ENCODE data around the gene IGSF23. TPM values are rescaled to one million over a fixed set of nuclear protein-coding genes. Genes with fewer than 3 reads are reported as not detected.

IGSF23 gene
- total and polyA plus RNA-seq, 2 experiments from 2014 or later: not detected

DNA sequence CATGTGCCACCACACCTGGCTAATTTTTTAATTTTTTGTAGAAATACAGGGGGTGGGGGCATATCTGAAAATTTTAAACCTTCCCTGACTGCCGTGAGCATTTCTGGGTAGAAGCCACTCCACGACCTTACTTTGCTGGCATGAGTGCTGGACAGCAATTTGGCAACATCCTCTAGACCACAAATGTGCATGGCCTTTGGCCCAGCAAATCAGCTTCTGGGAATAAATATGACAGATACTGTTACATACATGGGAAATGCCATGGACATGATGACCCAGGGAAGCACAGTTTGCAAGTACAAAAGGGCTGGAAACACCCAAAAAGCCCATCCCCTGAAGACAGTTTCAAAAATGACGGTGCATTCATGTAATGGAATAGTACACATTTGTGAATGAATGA is 27.2 kb downstream of the IGSF23 start:
- no peak overlapping the region for H2AFZ ChIP-seq
- no peaks in the 10 kb centered on the region for H3K36me3 Mint-ChIP-seq (ENCODE audit: low read depth)
- H3F3A ChIP-seq (replicated peaks; ENCODE audit: low read depth): no peaks in the 10 kb centered on the region; the same call in 1 of the 2 replicates
- TF ChIP-seq, protein P1, sequence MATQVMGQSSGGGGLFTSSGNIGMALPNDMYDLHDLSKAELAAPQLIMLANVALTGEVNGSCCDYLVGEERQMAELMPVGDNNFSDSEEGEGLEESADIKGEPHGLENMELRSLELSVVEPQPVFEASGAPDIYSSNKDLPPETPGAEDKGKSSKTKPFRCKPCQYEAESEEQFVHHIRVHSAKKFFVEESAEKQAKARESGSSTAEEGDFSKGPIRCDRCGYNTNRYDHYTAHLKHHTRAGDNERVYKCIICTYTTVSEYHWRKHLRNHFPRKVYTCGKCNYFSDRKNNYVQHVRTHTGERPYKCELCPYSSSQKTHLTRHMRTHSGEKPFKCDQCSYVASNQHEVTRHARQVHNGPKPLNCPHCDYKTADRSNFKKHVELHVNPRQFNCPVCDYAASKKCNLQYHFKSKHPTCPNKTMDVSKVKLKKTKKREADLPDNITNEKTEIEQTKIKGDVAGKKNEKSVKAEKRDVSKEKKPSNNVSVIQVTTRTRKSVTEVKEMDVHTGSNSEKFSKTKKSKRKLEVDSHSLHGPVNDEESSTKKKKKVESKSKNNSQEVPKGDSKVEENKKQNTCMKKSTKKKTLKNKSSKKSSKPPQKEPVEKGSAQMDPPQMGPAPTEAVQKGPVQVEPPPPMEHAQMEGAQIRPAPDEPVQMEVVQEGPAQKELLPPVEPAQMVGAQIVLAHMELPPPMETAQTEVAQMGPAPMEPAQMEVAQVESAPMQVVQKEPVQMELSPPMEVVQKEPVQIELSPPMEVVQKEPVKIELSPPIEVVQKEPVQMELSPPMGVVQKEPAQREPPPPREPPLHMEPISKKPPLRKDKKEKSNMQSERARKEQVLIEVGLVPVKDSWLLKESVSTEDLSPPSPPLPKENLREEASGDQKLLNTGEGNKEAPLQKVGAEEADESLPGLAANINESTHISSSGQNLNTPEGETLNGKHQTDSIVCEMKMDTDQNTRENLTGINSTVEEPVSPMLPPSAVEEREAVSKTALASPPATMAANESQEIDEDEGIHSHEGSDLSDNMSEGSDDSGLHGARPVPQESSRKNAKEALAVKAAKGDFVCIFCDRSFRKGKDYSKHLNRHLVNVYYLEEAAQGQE (IDR thresholded peaks at IDR 0.05; ENCODE audit: unreplicated experiment): no peak
- TF ChIP-seq ZNF331 (CRISPR knock-in tag; IDR thresholded peaks at IDR 0.05; ENCODE audit: low read depth) (no peak), CREB1 (CRISPR knock-in tag; IDR thresholded peaks at IDR 0.05; ENCODE audit: low read depth) (no peak), JUNB (IDR thresholded peaks at IDR 0.05; ENCODE audit: unreplicated experiment) (no peak), EZH2 (IDR thresholded peaks at IDR 0.05; ENCODE audit: low read depth, unreplicated experiment) (no peak), STAT1 (IDR thresholded peaks at IDR 0.05; ENCODE audit: unreplicated experiment) (no peak), POLR2AphosphoS5 (IDR thresholded peaks at IDR 0.05; ENCODE audit: low read depth) (no peak), ZNF114 (CRISPR knock-in tag; IDR thresholded peaks at IDR 0.05) (no peak), EZH2phosphoT487 (IDR thresholded peaks at IDR 0.05; ENCODE audit: unreplicated experiment) (no peak), NANOG (IDR thresholded peaks at IDR 0.05; ENCODE audit: borderline replicate concordance) (no peak)
- TF ChIP-seq, protein P2, sequence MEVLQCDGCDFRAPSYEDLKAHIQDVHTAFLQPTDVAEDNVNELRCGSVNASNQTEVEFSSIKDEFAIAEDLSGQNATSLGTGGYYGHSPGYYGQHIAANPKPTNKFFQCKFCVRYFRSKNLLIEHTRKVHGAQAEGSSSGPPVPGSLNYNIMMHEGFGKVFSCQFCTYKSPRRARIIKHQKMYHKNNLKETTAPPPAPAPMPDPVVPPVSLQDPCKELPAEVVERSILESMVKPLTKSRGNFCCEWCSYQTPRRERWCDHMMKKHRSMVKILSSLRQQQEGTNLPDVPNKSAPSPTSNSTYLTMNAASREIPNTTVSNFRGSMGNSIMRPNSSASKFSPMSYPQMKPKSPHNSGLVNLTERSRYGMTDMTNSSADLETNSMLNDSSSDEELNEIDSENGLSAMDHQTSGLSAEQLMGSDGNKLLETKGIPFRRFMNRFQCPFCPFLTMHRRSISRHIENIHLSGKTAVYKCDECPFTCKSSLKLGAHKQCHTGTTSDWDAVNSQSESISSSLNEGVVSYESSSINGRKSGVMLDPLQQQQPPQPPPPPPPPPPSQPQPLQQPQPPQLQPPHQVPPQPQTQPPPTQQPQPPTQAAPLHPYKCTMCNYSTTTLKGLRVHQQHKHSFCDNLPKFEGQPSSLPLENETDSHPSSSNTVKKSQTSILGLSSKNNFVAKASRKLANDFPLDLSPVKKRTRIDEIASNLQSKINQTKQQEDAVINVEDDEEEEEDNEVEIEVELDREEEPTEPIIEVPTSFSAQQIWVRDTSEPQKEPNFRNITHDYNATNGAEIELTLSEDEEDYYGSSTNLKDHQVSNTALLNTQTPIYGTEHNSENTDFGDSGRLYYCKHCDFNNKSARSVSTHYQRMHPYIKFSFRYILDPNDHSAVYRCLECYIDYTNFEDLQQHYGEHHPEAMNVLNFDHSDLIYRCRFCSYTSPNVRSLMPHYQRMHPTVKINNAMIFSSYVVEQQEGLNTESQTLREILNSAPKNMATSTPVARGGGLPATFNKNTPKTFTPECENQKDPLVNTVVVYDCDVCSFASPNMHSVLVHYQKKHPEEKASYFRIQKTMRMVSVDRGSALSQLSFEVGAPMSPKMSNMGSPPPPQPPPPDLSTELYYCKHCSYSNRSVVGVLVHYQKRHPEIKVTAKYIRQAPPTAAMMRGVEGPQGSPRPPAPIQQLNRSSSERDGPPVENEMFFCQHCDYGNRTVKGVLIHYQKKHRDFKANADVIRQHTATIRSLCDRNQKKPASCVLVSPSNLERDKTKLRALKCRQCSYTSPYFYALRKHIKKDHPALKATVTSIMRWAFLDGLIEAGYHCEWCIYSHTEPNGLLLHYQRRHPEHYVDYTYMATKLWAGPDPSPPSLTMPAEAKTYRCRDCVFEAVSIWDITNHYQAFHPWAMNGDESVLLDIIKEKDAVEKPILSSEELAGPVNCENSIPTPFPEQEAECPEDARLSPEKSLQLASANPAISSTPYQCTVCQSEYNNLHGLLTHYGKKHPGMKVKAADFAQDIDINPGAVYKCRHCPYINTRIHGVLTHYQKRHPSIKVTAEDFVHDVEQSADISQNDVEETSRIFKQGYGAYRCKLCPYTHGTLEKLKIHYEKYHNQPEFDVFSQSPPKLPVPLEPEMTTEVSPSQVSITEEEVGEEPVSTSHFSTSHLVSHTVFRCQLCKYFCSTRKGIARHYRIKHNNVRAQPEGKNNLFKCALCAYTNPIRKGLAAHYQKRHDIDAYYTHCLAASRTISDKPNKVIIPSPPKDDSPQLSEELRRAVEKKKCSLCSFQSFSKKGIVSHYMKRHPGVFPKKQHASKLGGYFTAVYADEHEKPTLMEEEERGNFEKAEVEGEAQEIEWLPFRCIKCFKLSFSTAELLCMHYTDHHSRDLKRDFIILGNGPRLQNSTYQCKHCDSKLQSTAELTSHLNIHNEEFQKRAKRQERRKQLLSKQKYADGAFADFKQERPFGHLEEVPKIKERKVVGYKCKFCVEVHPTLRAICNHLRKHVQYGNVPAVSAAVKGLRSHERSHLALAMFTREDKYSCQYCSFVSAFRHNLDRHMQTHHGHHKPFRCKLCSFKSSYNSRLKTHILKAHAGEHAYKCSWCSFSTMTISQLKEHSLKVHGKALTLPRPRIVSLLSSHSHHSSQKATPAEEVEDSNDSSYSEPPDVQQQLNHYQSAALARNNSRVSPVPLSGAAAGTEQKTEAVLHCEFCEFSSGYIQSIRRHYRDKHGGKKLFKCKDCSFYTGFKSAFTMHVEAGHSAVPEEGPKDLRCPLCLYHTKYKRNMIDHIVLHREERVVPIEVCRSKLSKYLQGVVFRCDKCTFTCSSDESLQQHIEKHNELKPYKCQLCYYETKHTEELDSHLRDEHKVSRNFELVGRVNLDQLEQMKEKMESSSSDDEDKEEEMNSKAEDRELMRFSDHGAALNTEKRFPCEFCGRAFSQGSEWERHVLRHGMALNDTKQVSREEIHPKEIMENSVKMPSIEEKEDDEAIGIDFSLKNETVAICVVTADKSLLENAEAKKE (CRISPR knock-in tag; IDR thresholded peaks at IDR 0.05): no peak
- TF ChIP-seq, protein P3, sequence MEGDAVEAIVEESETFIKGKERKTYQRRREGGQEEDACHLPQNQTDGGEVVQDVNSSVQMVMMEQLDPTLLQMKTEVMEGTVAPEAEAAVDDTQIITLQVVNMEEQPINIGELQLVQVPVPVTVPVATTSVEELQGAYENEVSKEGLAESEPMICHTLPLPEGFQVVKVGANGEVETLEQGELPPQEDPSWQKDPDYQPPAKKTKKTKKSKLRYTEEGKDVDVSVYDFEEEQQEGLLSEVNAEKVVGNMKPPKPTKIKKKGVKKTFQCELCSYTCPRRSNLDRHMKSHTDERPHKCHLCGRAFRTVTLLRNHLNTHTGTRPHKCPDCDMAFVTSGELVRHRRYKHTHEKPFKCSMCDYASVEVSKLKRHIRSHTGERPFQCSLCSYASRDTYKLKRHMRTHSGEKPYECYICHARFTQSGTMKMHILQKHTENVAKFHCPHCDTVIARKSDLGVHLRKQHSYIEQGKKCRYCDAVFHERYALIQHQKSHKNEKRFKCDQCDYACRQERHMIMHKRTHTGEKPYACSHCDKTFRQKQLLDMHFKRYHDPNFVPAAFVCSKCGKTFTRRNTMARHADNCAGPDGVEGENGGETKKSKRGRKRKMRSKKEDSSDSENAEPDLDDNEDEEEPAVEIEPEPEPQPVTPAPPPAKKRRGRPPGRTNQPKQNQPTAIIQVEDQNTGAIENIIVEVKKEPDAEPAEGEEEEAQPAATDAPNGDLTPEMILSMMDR (conservative IDR thresholded peaks at IDR 0.05; ENCODE audit: low read depth in 2 of 2): no peak
- TF ChIP-seq, protein P4, sequence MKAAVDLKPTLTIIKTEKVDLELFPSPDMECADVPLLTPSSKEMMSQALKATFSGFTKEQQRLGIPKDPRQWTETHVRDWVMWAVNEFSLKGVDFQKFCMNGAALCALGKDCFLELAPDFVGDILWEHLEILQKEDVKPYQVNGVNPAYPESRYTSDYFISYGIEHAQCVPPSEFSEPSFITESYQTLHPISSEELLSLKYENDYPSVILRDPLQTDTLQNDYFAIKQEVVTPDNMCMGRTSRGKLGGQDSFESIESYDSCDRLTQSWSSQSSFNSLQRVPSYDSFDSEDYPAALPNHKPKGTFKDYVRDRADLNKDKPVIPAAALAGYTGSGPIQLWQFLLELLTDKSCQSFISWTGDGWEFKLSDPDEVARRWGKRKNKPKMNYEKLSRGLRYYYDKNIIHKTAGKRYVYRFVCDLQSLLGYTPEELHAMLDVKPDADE (IDR thresholded peaks at IDR 0.05): no peak
- H3K27ac ChIP-seq (ENCODE audit: low read depth): no peak overlapping the region
- ATAC-seq (no peak), DNase-seq (ENCODE audit: low spot score) (no peak)
- no peak overlapping the region for H3K27ac Mint-ChIP-seq
- H3K4me2 ChIP-seq: no peak overlapping the region
- peaks cover 2% of the 10 kb centered on the region for H3K79me2 ChIP-seq (replicated peaks; ENCODE audit: insufficient read depth)
- H3K9me2 ChIP-seq (ENCODE audit: insufficient read depth): no peaks in the 10 kb centered on the region
- peaks cover 11% of the 10 kb centered on the region for H3K27me3 Mint-ChIP-seq (ENCODE audit: insufficient read depth, low read depth, poor library complexity)
- H3K27me3 ChIP-seq (ENCODE audit: insufficient read depth): peaks cover 15% of the 10 kb centered on the region
- H3K36me3 ChIP-seq (ENCODE audit: insufficient read depth): no peaks in the 10 kb centered on the region
- no peak overlapping the region for H3K4me3 ChIP-seq
- H3K4me1 ChIP-seq (ENCODE audit: insufficient read depth): peaks cover 3% of the 10 kb centered on the region; the same call in 1 of the 2 replicates
- no peak overlapping the region for H3K4me3 Mint-ChIP-seq
- no peaks in the 10 kb centered on the region; the same call in 2 of the 3 replicates for H3K9me3 Mint-ChIP-seq
- H3K4me1 Mint-ChIP-seq: no peaks in the 10 kb centered on the region
- no peaks in the 10 kb centered on the region for H4K20me1 ChIP-seq (replicated peaks; ENCODE audit: insufficient read depth)

Data from GM23338 (cell line).